HepG2 (cell line): ENCODE measurements around the gene SLC12A9. TPM values are rescaled to one million over a fixed set of nuclear protein-coding genes. Genes with fewer than 3 reads are reported as not detected.

Experiments
- BRD4 ChIP-seq: sonication (generic); formaldehyde crosslinking; IDR thresholded peaks from 2 replicates; pipeline ENCODE4 v1.4.0; 2020; ENCODE audit warnings: missing genetic modification reagents
- DDIT3 ChIP-seq: sonication (generic); formaldehyde crosslinking; IDR thresholded peaks from 2 replicates; pipeline ENCODE4 v1.4.0; 2020; ENCODE audit warnings: mild to moderate bottlenecking, missing genetic modification reagents
- ERF ChIP-seq: IDR thresholded peaks from 2 replicates; pipeline ENCODE4 v1.6.1; 2018; ENCODE audit warnings: missing biosample characterization, missing genetic modification reagents
- IKZF1 ChIP-seq: fragments of 450-650 bp; IDR thresholded peaks from 2 replicates; pipeline ENCODE4 v1.7.1; 2016
- KAT8 ChIP-seq: IDR thresholded peaks from 2 replicates; pipeline ENCODE4 v1.6.1; 2016; ENCODE audit warnings: missing genetic modification reagents, missing compliant biosample characterization
- NAIF1 ChIP-seq: sonication (generic); formaldehyde crosslinking; IDR thresholded peaks from 2 replicates; pipeline ENCODE4 v1.5.0; 2020; ENCODE audit warnings: mild to moderate bottlenecking, missing genetic modification reagents, borderline replicate concordance
- NCOA2 ChIP-seq: sonication (generic); formaldehyde crosslinking; IDR thresholded peaks from 2 replicates; pipeline ENCODE4 v1.8.0; 2022; ENCODE audit warnings: inconsistent platforms
- NPAS2 ChIP-seq: sonication (generic); formaldehyde crosslinking; IDR thresholded peaks from 2 replicates; pipeline ENCODE4 v1.8.0; 2022; ENCODE audit warnings: mild to moderate bottlenecking, missing genetic modification reagents, borderline replicate concordance
- PCBP2 ChIP-seq: fragments of 200-400 bp; formaldehyde crosslinking; optimal IDR thresholded peaks from 2 replicates; pipeline ENCODE3; 2018; ENCODE audit warnings: low read length, low read depth; ENCODE audit not compliant: poor library complexity, severe bottlenecking
- RBM39 ChIP-seq: fragments of 200-400 bp; formaldehyde crosslinking; IDR thresholded peaks from one replicate; pipeline ENCODE4 v1.6.1; 2018; ENCODE audit warnings: antibody characterized with exemption, mild to moderate bottlenecking, low read depth, low read length; ENCODE audit not compliant: poor library complexity, severe bottlenecking
- SALL2 ChIP-seq: sonication (generic); formaldehyde crosslinking; IDR thresholded peaks from 2 replicates; pipeline ENCODE4 v1.8.1; 2023; ENCODE audit warnings: mild to moderate bottlenecking, missing genetic modification reagents, inconsistent platforms
- SP140L ChIP-seq: sonication (generic); formaldehyde crosslinking; IDR thresholded peaks from 2 replicates; pipeline ENCODE4 v1.4.0; 2020; ENCODE audit warnings: missing genetic modification reagents, borderline replicate concordance
- TEAD2 ChIP-seq: sonication (generic); formaldehyde crosslinking; IDR thresholded peaks from 2 replicates; pipeline ENCODE4 v1.9.0; 2021; ENCODE audit warnings: missing genetic modification reagents
- ZFP1 ChIP-seq: IDR thresholded peaks from 2 replicates; pipeline ENCODE4 v1.6.1; 2016
- ZMYM2 ChIP-seq: sonication (generic); formaldehyde crosslinking; IDR thresholded peaks from 2 replicates; pipeline ENCODE4 v1.8.0; 2022; ENCODE audit warnings: mild to moderate bottlenecking, missing genetic modification reagents
- ZNF343 ChIP-seq: sonication (generic); formaldehyde crosslinking; IDR thresholded peaks from 2 replicates; pipeline ENCODE4 v1.4.0; 2020; ENCODE audit warnings: mild to moderate bottlenecking, missing genetic modification reagents
- ZNF354B ChIP-seq: sonication (generic); formaldehyde crosslinking; IDR thresholded peaks from 2 replicates; pipeline ENCODE4 v1.8.0; 2022; ENCODE audit warnings: mild to moderate bottlenecking, missing genetic modification reagents
- ZNF468 ChIP-seq: sonication (generic); formaldehyde crosslinking; IDR thresholded peaks from 2 replicates; pipeline ENCODE4 v1.8.0; 2022; ENCODE audit warnings: mild to moderate bottlenecking, moderate library complexity, missing genetic modification reagents
- ZNF510 ChIP-seq: sonication (generic); formaldehyde crosslinking; IDR thresholded peaks from 2 replicates; pipeline ENCODE4 v1.4.0; 2020; ENCODE audit warnings: low read depth, mild to moderate bottlenecking, missing genetic modification reagents
- ZNF737 ChIP-seq: sonication (generic); formaldehyde crosslinking; IDR thresholded peaks from 2 replicates; pipeline ENCODE4 v1.5.0; 2020; ENCODE audit warnings: missing genetic modification reagents, mild to moderate bottlenecking, borderline replicate concordance
- ZNF761 ChIP-seq: sonication (generic); formaldehyde crosslinking; conservative IDR thresholded peaks from 2 replicates; pipeline ENCODE4 v1.4.0; 2020; ENCODE audit warnings: mild to moderate bottlenecking, missing genetic modification reagents
- ZNF839 ChIP-seq: sonication (generic); formaldehyde crosslinking; IDR thresholded peaks from 2 replicates; pipeline ENCODE4 v1.4.0; 2020; ENCODE audit warnings: missing genetic modification reagents, mild to moderate bottlenecking, borderline replicate concordance
- polyA plus RNA-seq, 8 experiments: library from polyadenylated mRNA; depleted of rRNA in 3 of 8; stranded (reverse) in 7 of 8; unstranded in 1 of 8; fragments of >200 nt; fragmentation: Illumina TruSeq in 4 of 8; extraction: Trizol in 4 of 8; gene quantifications; 2 replicates each; pipeline versions ENCODE4 v1.2.1 to v1.2.3, GENCODE V29; 2011 to 2016; ENCODE audit warnings: low read depth in 4 of 8, missing spikeins in 1 of 8, mixed read lengths in 1 of 8; ENCODE audit not compliant: insufficient read depth in 1 of 8
- total RNA-seq, 5 experiments: library from RNA; depleted of rRNA; stranded (reverse); fragments of >200 nt; fragmentation: Illumina TruSeq; extraction: Trizol; gene quantifications; 2 replicates each; pipeline ENCODE4 v1.2.3, GENCODE V29; 2016; ENCODE audit warnings: low read depth in 1 of 5
- TF ChIP-seq, protein P1 (sequence below): sonication (generic); formaldehyde crosslinking; IDR thresholded peaks from 2 replicates; pipeline ENCODE4 v1.5.1; 2020; ENCODE audit warnings: missing genetic modification reagents, mild to moderate bottlenecking, borderline replicate concordance
- TF ChIP-seq, protein P2 (sequence below): sonication (generic); formaldehyde crosslinking; IDR thresholded peaks from 2 replicates; pipeline ENCODE4 v1.5.1; 2020; ENCODE audit warnings: missing genetic modification reagents, mild to moderate bottlenecking, borderline replicate concordance
- TF ChIP-seq, protein P3 (sequence below): fragments of 450-650 bp; IDR thresholded peaks from 2 replicates; pipeline ENCODE4 v1.6.1; 2017
- TF ChIP-seq, protein P4 (sequence below): sonication (generic); formaldehyde crosslinking; IDR thresholded peaks from 2 replicates; pipeline ENCODE4 v1.8.1; 2022; ENCODE audit warnings: mild to moderate bottlenecking, missing genetic modification reagents

SLC12A9 gene
- total and polyA plus RNA-seq, 2 of the 13 experiments (the other 11 are each of a cell fraction or from before 2014, with no cell fraction given), result 8.7 to 16.6 TPM

GRCh38 chr7:100895956-100896731, 43.6 kb downstream of the SLC12A9 start (continued):
- no peak for TF ChIP-seq IKZF1
- TF ChIP-seq, protein P1, sequence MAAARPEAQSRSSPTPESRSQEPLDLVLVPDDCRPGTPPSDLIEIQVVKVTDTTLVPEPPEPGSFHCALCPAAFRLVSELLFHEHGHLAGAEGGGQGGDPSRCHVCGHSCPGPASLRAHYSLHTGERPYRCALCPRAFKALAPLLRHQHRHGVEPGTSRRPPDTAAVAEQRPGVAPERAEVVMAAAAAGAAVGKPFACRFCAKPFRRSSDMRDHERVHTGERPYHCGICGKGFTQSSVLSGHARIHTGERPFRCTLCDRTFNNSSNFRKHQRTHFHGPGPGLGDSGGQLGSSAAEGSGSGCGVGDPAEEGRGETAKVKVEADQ (CRISPR knock-in tag), result no peak
- TF ChIP-seq RBM39, result no peak
- TF ChIP-seq ZNF468 (CRISPR knock-in tag), result no peak
- TF ChIP-seq NCOA2, result no peak
- TF ChIP-seq ZNF510 (CRISPR knock-in tag), result no peak
- no peak; the same call in 1 of the 2 replicates for TF ChIP-seq ZNF761 (CRISPR knock-in tag)
- no peak for TF ChIP-seq BRD4
- no peak for TF ChIP-seq KAT8 (CRISPR knock-in tag)
- TF ChIP-seq NPAS2 (CRISPR knock-in tag), result no peak
- TF ChIP-seq SALL2 (CRISPR knock-in tag), result no peak
- TF ChIP-seq DDIT3, result no peak
- no peak for TF ChIP-seq TEAD2 (CRISPR knock-in tag)
- TF ChIP-seq, protein P2, sequence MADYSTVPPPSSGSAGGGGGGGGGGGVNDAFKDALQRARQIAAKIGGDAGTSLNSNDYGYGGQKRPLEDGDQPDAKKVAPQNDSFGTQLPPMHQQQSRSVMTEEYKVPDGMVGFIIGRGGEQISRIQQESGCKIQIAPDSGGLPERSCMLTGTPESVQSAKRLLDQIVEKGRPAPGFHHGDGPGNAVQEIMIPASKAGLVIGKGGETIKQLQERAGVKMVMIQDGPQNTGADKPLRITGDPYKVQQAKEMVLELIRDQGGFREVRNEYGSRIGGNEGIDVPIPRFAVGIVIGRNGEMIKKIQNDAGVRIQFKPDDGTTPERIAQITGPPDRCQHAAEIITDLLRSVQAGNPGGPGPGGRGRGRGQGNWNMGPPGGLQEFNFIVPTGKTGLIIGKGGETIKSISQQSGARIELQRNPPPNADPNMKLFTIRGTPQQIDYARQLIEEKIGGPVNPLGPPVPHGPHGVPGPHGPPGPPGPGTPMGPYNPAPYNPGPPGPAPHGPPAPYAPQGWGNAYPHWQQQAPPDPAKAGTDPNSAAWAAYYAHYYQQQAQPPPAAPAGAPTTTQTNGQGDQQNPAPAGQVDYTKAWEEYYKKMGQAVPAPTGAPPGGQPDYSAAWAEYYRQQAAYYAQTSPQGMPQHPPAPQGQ (CRISPR knock-in tag), result no peak
- no peak for TF ChIP-seq ZNF839 (CRISPR knock-in tag)
- TF ChIP-seq SP140L (CRISPR knock-in tag), result no peak
- 0 out of 2 replicates have a peak, but pooled peaks have one; percentile 16 for TF ChIP-seq ZMYM2
- TF ChIP-seq ERF (CRISPR knock-in tag), result no peak
- TF ChIP-seq ZFP1 (CRISPR knock-in tag), result no peak
- no peak for TF ChIP-seq NAIF1 (CRISPR knock-in tag)
- TF ChIP-seq, protein P3, sequence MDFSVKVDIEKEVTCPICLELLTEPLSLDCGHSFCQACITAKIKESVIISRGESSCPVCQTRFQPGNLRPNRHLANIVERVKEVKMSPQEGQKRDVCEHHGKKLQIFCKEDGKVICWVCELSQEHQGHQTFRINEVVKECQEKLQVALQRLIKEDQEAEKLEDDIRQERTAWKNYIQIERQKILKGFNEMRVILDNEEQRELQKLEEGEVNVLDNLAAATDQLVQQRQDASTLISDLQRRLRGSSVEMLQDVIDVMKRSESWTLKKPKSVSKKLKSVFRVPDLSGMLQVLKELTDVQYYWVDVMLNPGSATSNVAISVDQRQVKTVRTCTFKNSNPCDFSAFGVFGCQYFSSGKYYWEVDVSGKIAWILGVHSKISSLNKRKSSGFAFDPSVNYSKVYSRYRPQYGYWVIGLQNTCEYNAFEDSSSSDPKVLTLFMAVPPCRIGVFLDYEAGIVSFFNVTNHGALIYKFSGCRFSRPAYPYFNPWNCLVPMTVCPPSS, result no peak
- TF ChIP-seq PCBP2, result no peak
- TF ChIP-seq ZNF354B (CRISPR knock-in tag), result no peak
- no peak for TF ChIP-seq ZNF343
- TF ChIP-seq, protein P4, sequence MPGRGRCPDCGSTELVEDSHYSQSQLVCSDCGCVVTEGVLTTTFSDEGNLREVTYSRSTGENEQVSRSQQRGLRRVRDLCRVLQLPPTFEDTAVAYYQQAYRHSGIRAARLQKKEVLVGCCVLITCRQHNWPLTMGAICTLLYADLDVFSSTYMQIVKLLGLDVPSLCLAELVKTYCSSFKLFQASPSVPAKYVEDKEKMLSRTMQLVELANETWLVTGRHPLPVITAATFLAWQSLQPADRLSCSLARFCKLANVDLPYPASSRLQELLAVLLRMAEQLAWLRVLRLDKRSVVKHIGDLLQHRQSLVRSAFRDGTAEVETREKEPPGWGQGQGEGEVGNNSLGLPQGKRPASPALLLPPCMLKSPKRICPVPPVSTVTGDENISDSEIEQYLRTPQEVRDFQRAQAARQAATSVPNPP, result no peak
- no peak for TF ChIP-seq ZNF737 (CRISPR knock-in tag)
